Stomach (tissue), 4 donors: ENCODE data around the gene ODF2.

Experiments used
- CTCF ChIP-seq, 7 experiments: fragments of 450-650 bp in 4 of 7; fragments of 200-600 bp in 3 of 7; sonication (generic) in 3 of 7; IDR thresholded peaks; one replicate each; pipeline ENCODE4 v1.5.1; 2016 to 2019; ENCODE audit warnings: antibody characterized with exemption in 7 of 7, control low read depth in 2 of 7, mild to moderate bottlenecking in 1 of 7
- POLR2A ChIP-seq, 4 donors: fragments of 450-650 bp; IDR thresholded peaks; one replicate each; pipeline ENCODE4 v1.6.1; 2016; ENCODE audit warnings: antibody characterized with exemption in 4 of 4, control low read depth in 2 of 4, mild to moderate bottlenecking in 1 of 4, moderate library complexity in 1 of 4

GRCh38 chr9:128415281-128415680 is 40.5 kb upstream of the ODF2 start:
- TF ChIP-seq CTCF (IDR thresholded peaks at IDR 0.05) (no peak), POLR2A (IDR thresholded peaks at IDR 0.05) (no peak)
